Body of pancreas (tissue), 4 donors: ENCODE data around the gene IL2RA.

ENCODE experiments used
- CTCF ChIP-seq, 7 experiments: fragments of 450-650 bp in 4 of 7; fragments of 200-600 bp in 3 of 7; sonication (generic) in 3 of 7; IDR thresholded peaks; one replicate each; pipeline ENCODE4 v1.5.1; 2016 to 2019; ENCODE audit warnings: antibody characterized with exemption in 7 of 7
- POLR2A ChIP-seq, 3 donors: fragments of 450-650 bp; IDR thresholded peaks; one replicate each; pipeline ENCODE4 v1.6.1; 2016; ENCODE audit warnings: antibody characterized with exemption in 3 of 3, mild to moderate bottlenecking in 2 of 3

- TF ChIP-seq CTCF (IDR thresholded peaks at IDR 0.05), result no peak
- TF ChIP-seq POLR2A (IDR thresholded peaks at IDR 0.05), result no peak
Measured at GRCh38 chr10:6064119-6064518, 2.0 kb upstream of the IL2RA start.
